Measurements from ENCODE around the gene CAMKMT. TPM values are rescaled to one million over a fixed set of nuclear protein-coding genes. Genes with fewer than 3 reads are reported as not detected.

Gene CAMKMT
- total and polyA plus RNA-seq, 10 donors: 4.1 to 26.1 (median 11.0) TPM

DNA sequence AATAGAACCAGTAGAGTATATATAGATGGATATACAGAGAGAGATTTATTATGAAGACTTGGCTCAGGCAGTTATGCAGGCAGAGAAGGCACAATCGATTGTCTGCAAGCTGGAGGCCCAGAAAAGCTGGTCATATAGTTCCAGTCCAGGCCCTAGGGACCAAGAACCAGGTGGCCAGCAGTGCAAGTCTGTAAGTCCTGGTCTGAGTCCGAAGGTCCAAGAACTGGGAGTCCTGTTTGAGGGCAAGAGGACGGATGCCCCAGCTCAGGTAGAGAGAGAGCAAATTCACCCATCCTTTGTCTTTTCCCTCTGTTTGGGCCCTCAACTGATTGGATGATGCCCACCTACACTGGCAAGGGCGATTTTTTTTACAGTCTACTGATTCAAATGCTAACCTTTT is 164.6 kb downstream of the CAMKMT start:
- peaks cover 0 to 21% (median 17%) of the 10 kb centered on the region in 8 donors for H3K9me3 ChIP-seq
- intact Hi-C loops (cut with DNase I; ENCODE audit: low total_unique reads): no loop called here
- DNase-seq: no peak
- no peaks in the 10 kb centered on the region for H3K27me3 ChIP-seq (replicated peaks in 1 of 7)
- TF ChIP-seq, protein P1, sequence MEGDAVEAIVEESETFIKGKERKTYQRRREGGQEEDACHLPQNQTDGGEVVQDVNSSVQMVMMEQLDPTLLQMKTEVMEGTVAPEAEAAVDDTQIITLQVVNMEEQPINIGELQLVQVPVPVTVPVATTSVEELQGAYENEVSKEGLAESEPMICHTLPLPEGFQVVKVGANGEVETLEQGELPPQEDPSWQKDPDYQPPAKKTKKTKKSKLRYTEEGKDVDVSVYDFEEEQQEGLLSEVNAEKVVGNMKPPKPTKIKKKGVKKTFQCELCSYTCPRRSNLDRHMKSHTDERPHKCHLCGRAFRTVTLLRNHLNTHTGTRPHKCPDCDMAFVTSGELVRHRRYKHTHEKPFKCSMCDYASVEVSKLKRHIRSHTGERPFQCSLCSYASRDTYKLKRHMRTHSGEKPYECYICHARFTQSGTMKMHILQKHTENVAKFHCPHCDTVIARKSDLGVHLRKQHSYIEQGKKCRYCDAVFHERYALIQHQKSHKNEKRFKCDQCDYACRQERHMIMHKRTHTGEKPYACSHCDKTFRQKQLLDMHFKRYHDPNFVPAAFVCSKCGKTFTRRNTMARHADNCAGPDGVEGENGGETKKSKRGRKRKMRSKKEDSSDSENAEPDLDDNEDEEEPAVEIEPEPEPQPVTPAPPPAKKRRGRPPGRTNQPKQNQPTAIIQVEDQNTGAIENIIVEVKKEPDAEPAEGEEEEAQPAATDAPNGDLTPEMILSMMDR (IDR thresholded peaks at IDR 0.05 in 8 of 11, conservative IDR thresholded peaks at IDR 0.05 in 3 of 11): no peak
- no peak for TF ChIP-seq POLR2AphosphoS5 (IDR thresholded peaks at IDR 0.05)
- no peak for TF ChIP-seq POLR2A (IDR thresholded peaks at IDR 0.05)
- no peak overlapping the region for H3K4me3 ChIP-seq
- H3K27ac ChIP-seq: no peak overlapping the region
- H3K36me3 ChIP-seq: peaks cover 0 to 13% (median 0%) of the 10 kb centered on the region in 6 donors
- 82 to 97% (median 92%) methylated on average over 4 of the region's 4 CpGs for WGBS, 5 donors
- no peaks in the 10 kb centered on the region for H3K4me1 ChIP-seq

DNA sequence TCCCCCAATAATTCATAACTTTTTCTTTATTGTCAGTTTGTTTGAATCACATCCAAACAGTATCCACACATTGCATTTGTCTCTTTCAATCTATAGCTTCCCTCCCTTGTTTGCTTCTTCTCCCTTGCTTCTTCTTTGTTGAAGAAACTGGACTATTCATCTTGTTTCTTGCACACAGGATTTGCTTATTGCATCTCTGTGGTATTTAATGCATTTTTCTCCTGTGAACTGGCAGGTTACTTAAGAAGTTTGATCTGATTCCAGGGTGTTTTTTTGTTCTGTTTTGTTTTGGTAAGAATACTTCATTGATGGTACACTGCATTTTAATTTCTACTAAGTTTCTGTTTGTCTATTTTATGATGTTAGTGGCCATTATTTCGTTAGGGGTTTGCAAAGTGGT is 166.8 kb downstream of the CAMKMT start:
- H3K27ac ChIP-seq: no peak overlapping the region
- H3K4me3 ChIP-seq: no peak overlapping the region
- H3K4me1 ChIP-seq: no peaks in the 10 kb centered on the region
- peaks cover 0 to 8% (median 0%) of the 10 kb centered on the region in 8 donors for H3K9me3 ChIP-seq
- intact Hi-C loops (cut with DNase I; ENCODE audit: low total_unique reads): no loop called here
- 76 to 96% (median 90%) methylated on average over 1 of the region's 1 CpG for WGBS, 5 donors
- no peaks in the 10 kb centered on the region for H3K27me3 ChIP-seq (replicated peaks in 1 of 7)
- no peak for TF ChIP-seq POLR2AphosphoS5 (IDR thresholded peaks at IDR 0.05)
- no peak for TF ChIP-seq POLR2A (IDR thresholded peaks at IDR 0.05)
- TF ChIP-seq, protein P1 (IDR thresholded peaks at IDR 0.05 in 8 of 11, conservative IDR thresholded peaks at IDR 0.05 in 3 of 11): no peak
- H3K36me3 ChIP-seq: peaks cover 0 to 13% (median 0%) of the 10 kb centered on the region in 6 donors
- DNase-seq: no peak

DNA sequence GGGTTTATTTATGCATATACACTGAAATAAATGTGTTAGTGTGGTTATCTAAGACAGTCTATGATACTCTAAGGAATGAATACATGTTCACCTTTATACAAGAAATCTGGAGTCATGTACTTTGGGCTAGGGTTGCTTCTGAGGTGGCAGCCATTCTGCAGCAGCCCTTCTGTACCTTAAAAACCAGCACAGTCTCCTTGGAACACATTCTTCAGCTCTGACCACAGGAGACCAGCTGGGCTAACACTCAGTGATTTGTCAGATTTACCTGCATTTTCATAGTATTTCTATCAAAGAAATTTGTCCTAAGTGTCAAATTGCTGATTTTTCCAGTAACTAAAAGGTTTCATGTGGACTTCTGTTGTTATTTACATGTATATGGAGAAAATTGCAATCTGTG is 167.7 kb downstream of the CAMKMT start:
- no peak for TF ChIP-seq POLR2A (IDR thresholded peaks at IDR 0.05)

GRCh38 chr2:44531289-44531688 is 169.5 kb downstream of the CAMKMT start:
- no peak for DNase-seq
- 80 to 92% (median 85%) methylated on average over 2 of the region's 2 CpGs for WGBS, 5 donors
- Histone ChIP-seq H3K4me3 (no peak overlapping the region), H3K27ac (no peak overlapping the region), H3K27me3 (replicated peaks in 1 of 7) (no peaks in the 10 kb centered on the region), H3K36me3 (peaks cover 0 to 18% (median 0%) of the 10 kb centered on the region in 6 donors), H3K9me3 (peaks cover 0 to 9% (median 0%) of the 10 kb centered on the region in 8 donors), H3K4me1 (no peaks in the 10 kb centered on the region)
- TF ChIP-seq, protein P1 (IDR thresholded peaks at IDR 0.05 in 8 of 11, conservative IDR thresholded peaks at IDR 0.05 in 3 of 11): no peak
- TF ChIP-seq POLR2A (IDR thresholded peaks at IDR 0.05) (no peak), POLR2AphosphoS5 (IDR thresholded peaks at IDR 0.05) (no peak)
- intact Hi-C loops (cut with DNase I; ENCODE audit: low total_unique reads): no loop called here

More for the DNA sequence above, 167.7 kb downstream of the CAMKMT start:
- H3K9me3 ChIP-seq: peaks cover 0 to 9% (median 0%) of the 10 kb centered on the region in 8 donors
- intact Hi-C loops (cut with DNase I; ENCODE audit: low total_unique reads): no loop called here
- no peak overlapping the region for H3K27ac ChIP-seq
- H3K4me3 ChIP-seq: no peak overlapping the region
- H3K36me3 ChIP-seq: peaks cover 0 to 18% (median 0%) of the 10 kb centered on the region in 6 donors
- H3K4me1 ChIP-seq: no peaks in the 10 kb centered on the region
- no peaks in the 10 kb centered on the region for H3K27me3 ChIP-seq (replicated peaks in 1 of 7)
- no peak for DNase-seq

GRCh38 chr2:44532031-44532430 is 170.3 kb downstream of the CAMKMT start:
- Histone ChIP-seq H3K27ac (no peak overlapping the region), H3K9me3 (peaks cover 0 to 9% (median 0%) of the 10 kb centered on the region in 8 donors), H3K36me3 (peaks cover 0 to 18% (median 0%) of the 10 kb centered on the region in 6 donors), H3K4me1 (no peaks in the 10 kb centered on the region), H3K27me3 (replicated peaks in 1 of 7) (no peaks in the 10 kb centered on the region), H3K4me3 (no peak overlapping the region)
- no peak for DNase-seq
- TF ChIP-seq, protein P1 (IDR thresholded peaks at IDR 0.05 in 8 of 11, conservative IDR thresholded peaks at IDR 0.05 in 3 of 11): no peak
- TF ChIP-seq POLR2AphosphoS5 (IDR thresholded peaks at IDR 0.05): no peak
- no peak for TF ChIP-seq POLR2A (IDR thresholded peaks at IDR 0.05)
- intact Hi-C loops (cut with DNase I; ENCODE audit: low total_unique reads): no loop called here
- WGBS, 5 donors: 87 to 99% (median 95%) methylated on average over 2 of the region's 2 CpGs

All from spleen (tissue), 11 donors.